ENCODE results near the gene FOXR1. TPM values are rescaled to one million over a fixed set of nuclear protein-coding genes. Genes with fewer than 3 reads are reported as not detected.

FOXR1 gene
- not detected in 2 replicates for total RNA-seq (2014; rRNA removed; shearing (Covaris generic))

GRCh38 chr11:118971646-118972045, at the start of gene FOXR1:
Gene FOXR1, plus strand, starts transcription at chr11:118971761. Its CDS starts 171 bp downstream, at chr11:118971932.
- no peak for DNase-seq (ENCODE audit: low spot score)

GRCh38 chr11:118921929-118922744, 49.4 kb upstream of the FOXR1 start:
- DNase-seq (ENCODE audit: low spot score) = peak; percentile 84

GRCh38 chr11:118922745-118923627, 48.6 kb upstream of the FOXR1 start:
- DNase-seq (ENCODE audit: low spot score) = peak; percentile 23

- peak; percentile 68 for DNase-seq (ENCODE audit: low spot score)
Observed at GRCh38 chr11:118923721-118924587, 47.6 kb upstream of the FOXR1 start.

GRCh38 chr11:118924591-118925585, 46.7 kb upstream of the FOXR1 start:
- peak; percentile 71 for DNase-seq (ENCODE audit: low spot score)

- DNase-seq (ENCODE audit: low spot score) = no peak
Observed at GRCh38 chr11:118927554-118928100, 43.9 kb upstream of the FOXR1 start.

- DNase-seq (ENCODE audit: low spot score) = peak; percentile 99
Observed at GRCh38 chr11:118928101-118928869, 43.3 kb upstream of the FOXR1 start.

GRCh38 chr11:118928870-118929500, 42.6 kb upstream of the FOXR1 start:
- peak; percentile 78 for DNase-seq (ENCODE audit: low spot score)

GRCh38 chr11:118929501-118930093, 42.0 kb upstream of the FOXR1 start:
- DNase-seq (ENCODE audit: low spot score) = peak; percentile 92

GRCh38 chr11:118930094-118930712, 41.4 kb upstream of the FOXR1 start:
- DNase-seq (ENCODE audit: low spot score) = peak; percentile 99

- DNase-seq (ENCODE audit: low spot score) = no peak
Observed at GRCh38 chr11:118931571-118931970, 40.0 kb upstream of the FOXR1 start.

GRCh38 chr11:118933486-118933885, 38.1 kb upstream of the FOXR1 start:
- DNase-seq (ENCODE audit: low spot score) = no peak

GRCh38 chr11:118935376-118935775, 36.2 kb upstream of the FOXR1 start:
- no peak for DNase-seq (ENCODE audit: low spot score)

- peak; percentile 80 for DNase-seq (ENCODE audit: low spot score)
Observed at GRCh38 chr11:118938491-118939403, 32.8 kb upstream of the FOXR1 start.

- DNase-seq (ENCODE audit: low spot score) = no peak
Observed at GRCh38 chr11:118939404-118939915, 32.1 kb upstream of the FOXR1 start.

- no peak for DNase-seq (ENCODE audit: low spot score)
Observed at GRCh38 chr11:118939953-118940598, 31.5 kb upstream of the FOXR1 start.
